Renal cortical epithelial cell (primary cell): ENCODE measurements around the gene GPC3. TPM values are rescaled to one million over a fixed set of nuclear protein-coding genes. Genes with fewer than 3 reads are reported as not detected.
A peak's percentile ranks its signal among the peaks of the same experiment; 100 is the strongest.
"Not testable (repeated sequence)": the region's sequence is repeated elsewhere in the genome, so short reads cannot be mapped to it uniquely, and the experiment has no call there.

ENCODE experiments used
- DNase-seq: peaks from one replicate; pipeline ENCODE4 v3.0.0-alpha.2; 2011; ENCODE audit warnings: low read depth
- total RNA-seq: library from RNA; depleted of rRNA; stranded (reverse); fragments of >200 nt; gene quantifications from 2 replicates; pipeline ENCODE4 v1.2.3, GENCODE V29; 2014

The GPC3 gene
- total RNA-seq = 1.8 TPM in 1 of 2 replicates, not detected in the other

- DNase-seq = peak; percentile 7
These were observed at the start of gene GPC3 for GRCh38 chrX:133985164-133985966. TSS of gene GPC3 (minus strand) at chrX:133985594.

- no peak for DNase-seq
These were observed 47.0 kb upstream of the GPC3 start for GRCh38 chrX:134032441-134032840.

GRCh38 chrX:134026565-134027311 is 41.3 kb upstream of the GPC3 start:
- DNase-seq = peak; percentile 62

- DNase-seq = no peak
These were observed 40.7 kb upstream of the GPC3 start for GRCh38 chrX:134025986-134026545.

GRCh38 chrX:134024686-134025377 is 39.4 kb upstream of the GPC3 start:
- DNase-seq = no peak

GRCh38 chrX:134023851-134024281 is 38.5 kb upstream of the GPC3 start:
- DNase-seq = no peak

GRCh38 chrX:134020910-134021309 is 35.5 kb upstream of the GPC3 start:
- no peak for DNase-seq

GRCh38 chrX:134019567-134020206 is 34.3 kb upstream of the GPC3 start:
- DNase-seq = peak; percentile 20

GRCh38 chrX:134016309-134016708 is 30.9 kb upstream of the GPC3 start:
- not testable (repeated sequence) for DNase-seq

- not testable (repeated sequence) for DNase-seq
These were observed 30.1 kb upstream of the GPC3 start for GRCh38 chrX:134015510-134015909.

- no peak for DNase-seq
These were observed 28.1 kb upstream of the GPC3 start for GRCh38 chrX:134013524-134013923.

GRCh38 chrX:134013092-134013497 is 27.7 kb upstream of the GPC3 start:
- DNase-seq = peak; percentile 24

- no peak for DNase-seq
These were observed 25.3 kb upstream of the GPC3 start for GRCh38 chrX:134010690-134011089.

GRCh38 chrX:134007716-134008115 is 22.3 kb upstream of the GPC3 start:
- no peak for DNase-seq

GRCh38 chrX:134006484-134007161 is 21.2 kb upstream of the GPC3 start:
- no peak for DNase-seq

- DNase-seq = peak; percentile 33
These were observed 18.7 kb upstream of the GPC3 start for GRCh38 chrX:134004084-134004483.

GRCh38 chrX:134002921-134003615 is 17.7 kb upstream of the GPC3 start:
- no peak for DNase-seq

- no peak for DNase-seq
These were observed 15.2 kb upstream of the GPC3 start for GRCh38 chrX:134000260-134001245.
